Common myeloid progenitor, CD34-positive (primary cell): Measurements from ENCODE around the gene NTM.

Experiments used
- CTCF ChIA-PET: fragments of 350-600 bp; sonication (Branson Sonifier 250); formaldehyde crosslinking; loops from one replicate; lab custom pipeline; 2021; ENCODE audit warnings: antibody characterized with exemption; lab: Charles Lee
- POLR2A ChIA-PET: fragments of 350-600 bp; sonication (Branson Sonifier 250); formaldehyde crosslinking; loops from one replicate; lab custom pipeline; 2021; ENCODE audit warnings: antibody characterized with exemption; lab: Charles Lee
- DNase-seq, 3 donors: peaks; one replicate each; pipeline versions ENCODE4 v3.0.0 to v3.0.0-alpha.2; 2013
- H3K27ac ChIP-seq, 2 experiments: 1 replicate in 1 of 2; 2 replicates in 1 of 2; pipeline ENCODE4 v1.7.0; 2013; ENCODE audit warnings: inconsistent platforms in 2 of 2, low read length in 2 of 2, mild to moderate bottlenecking in 2 of 2, low read depth in 1 of 2, moderate library complexity in 1 of 2; ENCODE audit not compliant: severe bottlenecking in 2 of 2, insufficient read depth in 1 of 2, poor library complexity in 1 of 2
- H3K27me3 ChIP-seq, 5 experiments: replicated peaks in 2 of 5; 1 replicate in 3 of 5; 2 replicates in 2 of 5; pipeline versions ENCODE4 v1.6.1 to v1.7.0; 2013; ENCODE audit warnings: low read length in 4 of 5, mild to moderate bottlenecking in 2 of 5, moderate library complexity in 2 of 5, inconsistent platforms in 1 of 5; ENCODE audit not compliant: insufficient read depth in 5 of 5, control insufficient read depth in 4 of 5
- H3K36me3 ChIP-seq, 4 experiments: 1 replicate in 2 of 4; 2 replicates in 2 of 4; pipeline versions ENCODE4 v1.6.1 to v1.7.0; 2013; ENCODE audit warnings: low read length in 3 of 4, control low read depth in 1 of 4, mild to moderate bottlenecking in 1 of 4; ENCODE audit not compliant: control insufficient read depth in 4 of 4, insufficient read depth in 4 of 4
- H3K4me1 ChIP-seq, 4 experiments: 1 replicate in 3 of 4; 2 replicates in 1 of 4; pipeline versions ENCODE4 v1.6.1 to v1.7.1; 2013; ENCODE audit warnings: low read length in 3 of 4, mild to moderate bottlenecking in 3 of 4, control low read depth in 1 of 4, inconsistent platforms in 1 of 4, moderate library complexity in 1 of 4; ENCODE audit not compliant: control insufficient read depth in 4 of 4, insufficient read depth in 4 of 4; ENCODE audit errors: control extremely low read depth in 1 of 4
- H3K4me3 ChIP-seq, 7 experiments: 1 replicate in 4 of 7; 2 replicates in 3 of 7; pipeline versions ENCODE4 v1.5.1 to v1.7.0; 2013; ENCODE audit warnings: mild to moderate bottlenecking in 7 of 7, low read length in 6 of 7, moderate library complexity in 6 of 7, inconsistent platforms in 2 of 7, low read depth in 2 of 7, control low read depth in 1 of 7; ENCODE audit not compliant: insufficient read depth in 4 of 7, control insufficient read depth in 1 of 7; ENCODE audit errors: extremely low read depth in 1 of 7
- H3K9me3 ChIP-seq, 5 experiments: 1 replicate in 4 of 5; 2 replicates in 1 of 5; pipeline versions ENCODE4 v1.6.1 to v1.7.1; 2013; ENCODE audit warnings: low read length in 4 of 5, mild to moderate bottlenecking in 2 of 5, inconsistent platforms in 1 of 5, low read depth in 1 of 5, moderate library complexity in 1 of 5; ENCODE audit not compliant: control insufficient read depth in 4 of 5, insufficient read depth in 2 of 5; ENCODE audit errors: control extremely low read depth in 1 of 5
- WGBS: methylation state at CpG from one replicate; pipeline ENCODE4 v1.1.5; 2013; ENCODE audit not compliant: insufficient coverage; 5-methylcytosine and 5-hydroxymethylcytosine counted together

NTM gene

GRCh38 chr11:131540676-131541075 is 170.3 kb downstream of the NTM start:
- H3K27me3 ChIP-seq = peaks cover 2 to 21% (median 5%) of the 10 kb centered on the region in 5 experiments
- CTCF ChIA-PET = no interaction called here
- no peak overlapping the region for H3K4me3 ChIP-seq
- POLR2A ChIA-PET = no interaction called here
- H3K27ac ChIP-seq = no peak overlapping the region
- H3K4me1 ChIP-seq = no peaks in the 10 kb centered on the region
- H3K9me3 ChIP-seq = peaks cover 0 to 11% (median 0%) of the 10 kb centered on the region in 5 experiments
- no peak for DNase-seq
- WGBS = 100% methylated on average over 1 of the region's 3 CpGs
- no peaks in the 10 kb centered on the region for H3K36me3 ChIP-seq

- Histone ChIP-seq H3K36me3 (no peaks in the 10 kb centered on the region), H3K27ac (no peak overlapping the region), H3K4me3 (no peak overlapping the region), H3K4me1 (no peaks in the 10 kb centered on the region), H3K27me3 (peaks cover 2 to 31% (median 10%) of the 10 kb centered on the region in 5 experiments), H3K9me3 (peaks cover 0 to 11% (median 0%) of the 10 kb centered on the region in 5 experiments)
- DNase-seq = no peak
- 64% methylated on average over 7 of the region's 8 CpGs for WGBS
- CTCF ChIA-PET = no interaction called here
- POLR2A ChIA-PET = no interaction called here
These were observed 173.1 kb downstream of the NTM start for GRCh38 chr11:131543389-131544025.

GRCh38 chr11:131544591-131544990 is 174.2 kb downstream of the NTM start:
- ChIA-PET CTCF (no interaction called here), POLR2A (no interaction called here)
- Histone ChIP-seq H3K27me3 (peaks cover 2 to 35% (median 10%) of the 10 kb centered on the region in 5 experiments), H3K9me3 (peaks cover 0 to 11% (median 0%) of the 10 kb centered on the region in 5 experiments), H3K27ac (no peak overlapping the region), H3K36me3 (no peaks in the 10 kb centered on the region), H3K4me1 (no peaks in the 10 kb centered on the region), H3K4me3 (no peak overlapping the region)
- DNase-seq = no peak
- 34% methylated on average over 4 of the region's 9 CpGs for WGBS

- ChIA-PET POLR2A (no interaction called here), CTCF (no interaction called here)
- Histone ChIP-seq H3K9me3 (peaks cover 0 to 5% (median 0%) of the 10 kb centered on the region in 5 experiments), H3K36me3 (no peaks in the 10 kb centered on the region), H3K27ac (no peak overlapping the region), H3K4me1 (no peaks in the 10 kb centered on the region), H3K27me3 (peaks cover 2 to 35% (median 10%) of the 10 kb centered on the region in 5 experiments), H3K4me3 (no peak overlapping the region)
- WGBS = 74% methylated on average over 8 of the region's 10 CpGs
- no peak for DNase-seq
These were observed 175.9 kb downstream of the NTM start for GRCh38 chr11:131546218-131546895.

GRCh38 chr11:131549099-131549498 is 178.7 kb downstream of the NTM start:
- POLR2A ChIA-PET = no interaction called here
- Histone ChIP-seq H3K27me3 (peaks cover 2 to 27% (median 5%) of the 10 kb centered on the region in 5 experiments), H3K4me1 (no peaks in the 10 kb centered on the region), H3K36me3 (no peaks in the 10 kb centered on the region), H3K4me3 (no peak overlapping the region), H3K27ac (no peak overlapping the region), H3K9me3 (no peaks in the 10 kb centered on the region)
- CTCF ChIA-PET = no interaction called here
- 100% methylated on average over 2 of the region's 2 CpGs for whole genome bisulfite sequencing
- no peak for DNase-seq

- no peak for DNase-seq
These were observed 179.4 kb downstream of the NTM start for GRCh38 chr11:131549770-131550169.

GRCh38 chr11:131560287-131560686 is 189.9 kb downstream of the NTM start:
- ChIA-PET CTCF (interaction anchor here (0.6 kb wide), 1 partner anchor 9 kb away, joined by 3 read pairs; no protein-coding TSS in a partner anchor), POLR2A (no interaction called here)
- Histone ChIP-seq H3K27ac (no peak overlapping the region), H3K36me3 (no peaks in the 10 kb centered on the region), H3K4me1 (no peaks in the 10 kb centered on the region), H3K27me3 (peaks cover 0 to 4% (median 0%) of the 10 kb centered on the region in 5 experiments), H3K9me3 (no peaks in the 10 kb centered on the region), H3K4me3 (no peak overlapping the region)
- no peak for DNase-seq
- 100% methylated on average over 4 of the region's 4 CpGs for WGBS

More at GRCh38 chr11:131549770-131550169, 179.4 kb downstream of the NTM start:
- Histone ChIP-seq H3K9me3 (no peaks in the 10 kb centered on the region), H3K4me3 (no peak overlapping the region), H3K4me1 (no peaks in the 10 kb centered on the region), H3K36me3 (no peaks in the 10 kb centered on the region), H3K27me3 (peaks cover 2 to 24% (median 5%) of the 10 kb centered on the region in 5 experiments), H3K27ac (no peak overlapping the region)
- POLR2A ChIA-PET = no interaction called here
- CTCF ChIA-PET = no interaction called here
- WGBS = 75% methylated on average over 4 of the region's 8 CpGs
